H1 (cell line): ENCODE data around the gene ADH1A. TPM values are rescaled to one million over a fixed set of nuclear protein-coding genes. Genes with fewer than 3 reads are reported as not detected.

Source experiments
- CHD7 ChIP-seq: fragments of 300-600 bp; sonication (generic); IDR thresholded peaks from 2 replicates; pipeline ENCODE4 v1.7.1; 2012; ENCODE audit warnings: low read length, moderate library complexity, mild to moderate bottlenecking, inconsistent platforms; ENCODE audit not compliant: insufficient replicate concordance
- SIN3A ChIP-seq, 2 experiments: IDR thresholded peaks in 1 of 2; conservative IDR thresholded peaks in 1 of 2; 2 replicates each; pipeline ENCODE4 v1.6.1; 2011 to 2012; ENCODE audit warnings: low read length in 2 of 2, improper control_type of control experiment in 1 of 2, low read depth in 1 of 2, mild to moderate bottlenecking in 1 of 2
- SP1 ChIP-seq: IDR thresholded peaks from 2 replicates; pipeline ENCODE4 v1.6.1; 2011; ENCODE audit warnings: low read depth, low read length
- polyA plus RNA-seq, 7 experiments: library from polyadenylated mRNA; depleted of rRNA in 3 of 7; stranded (reverse) in 5 of 7; unstranded in 2 of 7; fragments of >200 nt in 5 of 7; fragments of 200-250 nt in 2 of 7; gene quantifications; 1 replicate in 5 of 7; 2 replicates in 1 of 7; 4 replicates in 1 of 7; pipeline versions ENCODE4 v1.2.1 to v1.2.3, GENCODE V29; 2011 to 2013; ENCODE audit warnings: missing spikeins in 2 of 7, mixed read lengths in 2 of 7
- total RNA-seq: library from RNA; stranded (reverse); fragmentation: NEBNext Ultra II Directional; extraction: Animal tissue kit (Norgen Biotek cat#: 25700); gene quantifications from 2 replicates; pipeline ENCODE4 v1.2.1, GENCODE V29; 2021

The ADH1A gene
- total and polyA plus RNA-seq, 2 of the 8 experiments (the other 6 are each of a cell fraction or from before 2014, with no cell fraction given) = not detected

- TF ChIP-seq CHD7 = no peak
- no peak for TF ChIP-seq SIN3A (conservative IDR thresholded peaks at IDR 0.05 in 1 of 2, IDR thresholded peaks at IDR 0.05 in 1 of 2; ENCODE audit: low read depth in 1 of 2, low read length in 2 of 2)
- no peak for TF ChIP-seq SP1
These were observed 39.1 kb upstream of the ADH1A start (continued) for GRCh38 chr4:99329876-99330275.
